Esophagus muscularis mucosa (tissue), 3 donors: ENCODE measurements around the gene BNC2.

Experiments
- POLR2A ChIP-seq: fragments of 450-650 bp; IDR thresholded peaks from one replicate; pipeline ENCODE4 v1.6.1; 2017; ENCODE audit warnings: antibody characterized with exemption, moderate library complexity, mild to moderate bottlenecking, low read depth
- POLR2AphosphoS5 ChIP-seq, 2 donors: sonication (generic); formaldehyde crosslinking; IDR thresholded peaks; one replicate each; pipeline ENCODE4 v1.6.1; 2017; ENCODE audit warnings: antibody characterized with exemption in 2 of 2
- TF ChIP-seq, protein P1 (sequence below), 3 experiments: fragments of 200-600 bp in 2 of 3; fragments of 450-650 bp in 1 of 3; sonication (generic) in 2 of 3; IDR thresholded peaks; one replicate each; pipeline ENCODE4 v1.5.1; 2017 to 2019; ENCODE audit warnings: antibody characterized with exemption in 3 of 3, mild to moderate bottlenecking in 2 of 3, moderate library complexity in 1 of 3

DNA sequence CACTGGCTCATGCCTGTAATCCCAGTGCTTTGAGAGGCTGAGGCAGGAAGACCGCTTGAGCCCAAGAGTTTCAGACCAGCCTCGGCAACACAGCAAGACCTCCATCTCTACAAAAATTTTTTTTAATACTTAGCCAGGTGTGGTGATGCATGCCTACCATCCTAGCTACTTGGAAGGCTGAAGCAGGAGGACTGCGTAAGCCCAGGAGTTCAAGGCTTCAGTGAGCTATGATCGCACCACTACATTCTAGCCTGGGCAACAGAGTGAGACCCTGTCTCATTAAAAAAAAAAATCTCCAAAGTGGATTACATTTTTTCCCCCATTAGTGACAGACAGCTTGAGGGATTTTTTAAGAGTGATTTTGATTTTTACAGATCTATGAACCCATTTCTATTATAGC lies 230.8 kb downstream of the BNC2 start:
- TF ChIP-seq, protein P1, sequence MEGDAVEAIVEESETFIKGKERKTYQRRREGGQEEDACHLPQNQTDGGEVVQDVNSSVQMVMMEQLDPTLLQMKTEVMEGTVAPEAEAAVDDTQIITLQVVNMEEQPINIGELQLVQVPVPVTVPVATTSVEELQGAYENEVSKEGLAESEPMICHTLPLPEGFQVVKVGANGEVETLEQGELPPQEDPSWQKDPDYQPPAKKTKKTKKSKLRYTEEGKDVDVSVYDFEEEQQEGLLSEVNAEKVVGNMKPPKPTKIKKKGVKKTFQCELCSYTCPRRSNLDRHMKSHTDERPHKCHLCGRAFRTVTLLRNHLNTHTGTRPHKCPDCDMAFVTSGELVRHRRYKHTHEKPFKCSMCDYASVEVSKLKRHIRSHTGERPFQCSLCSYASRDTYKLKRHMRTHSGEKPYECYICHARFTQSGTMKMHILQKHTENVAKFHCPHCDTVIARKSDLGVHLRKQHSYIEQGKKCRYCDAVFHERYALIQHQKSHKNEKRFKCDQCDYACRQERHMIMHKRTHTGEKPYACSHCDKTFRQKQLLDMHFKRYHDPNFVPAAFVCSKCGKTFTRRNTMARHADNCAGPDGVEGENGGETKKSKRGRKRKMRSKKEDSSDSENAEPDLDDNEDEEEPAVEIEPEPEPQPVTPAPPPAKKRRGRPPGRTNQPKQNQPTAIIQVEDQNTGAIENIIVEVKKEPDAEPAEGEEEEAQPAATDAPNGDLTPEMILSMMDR (IDR thresholded peaks at IDR 0.05) = no peak
- TF ChIP-seq POLR2AphosphoS5 (IDR thresholded peaks at IDR 0.05) (no peak), POLR2A (no peak)
